H1 (cell line): ENCODE results near the gene PPP1R7.

Experiments used
- POLR2A ChIP-seq, 2 experiments: IDR thresholded peaks; 1 replicate in 1 of 2; 2 replicates in 1 of 2; pipeline ENCODE4 v1.6.1; 2011; ENCODE audit warnings: low read depth in 2 of 2, low read length in 2 of 2, mild to moderate bottlenecking in 2 of 2; ENCODE audit errors: control extremely low read depth in 1 of 2
- POLR2AphosphoS5 ChIP-seq: IDR thresholded peaks from 2 replicates; pipeline ENCODE4 v1.6.1; 2011; ENCODE audit warnings: low read depth, low read length
- POU5F1 ChIP-seq: IDR thresholded peaks from 2 replicates; pipeline ENCODE4 v1.6.1; 2011; ENCODE audit warnings: low read depth, mild to moderate bottlenecking, low read length, moderate library complexity

DNA sequence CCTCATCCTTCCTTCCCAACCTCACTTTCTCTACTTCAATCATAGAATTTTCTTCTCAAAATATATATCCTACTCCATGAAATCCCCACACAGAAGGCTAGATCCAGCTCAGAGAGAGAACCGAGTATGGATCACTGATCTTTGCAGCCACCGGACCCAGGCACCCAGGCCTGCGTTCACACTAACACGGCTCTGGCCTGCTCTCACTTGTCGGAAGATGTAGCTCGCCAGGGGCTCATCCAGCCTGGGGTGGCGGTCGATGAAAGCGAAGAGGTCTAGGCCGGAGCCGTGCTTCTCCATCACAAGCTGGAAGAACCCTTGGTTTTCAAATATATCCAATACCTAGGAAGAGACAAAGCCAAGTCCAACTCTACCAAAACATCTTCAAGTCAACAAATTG is 35.4 kb upstream of the PPP1R7 start:
- no peak for TF ChIP-seq POU5F1
- no peak for TF ChIP-seq POLR2AphosphoS5
- TF ChIP-seq POLR2A (IDR thresholded peaks at IDR 0.05; ENCODE audit: control extremely low read depth in 1 of 2, low read depth in 2 of 2, low read length in 2 of 2): no peak
